ENCODE results near the gene SLC17A5. TPM values are rescaled to one million over a fixed set of nuclear protein-coding genes. Genes with fewer than 3 reads are reported as not detected.

Gene SLC17A5
- total and polyA plus RNA-seq, 10 of the 15 experiments (the other 5 are each of a cell fraction or from before 2014, with no cell fraction given): 2.3 to 7.2 (median 5.0) TPM

DNA sequence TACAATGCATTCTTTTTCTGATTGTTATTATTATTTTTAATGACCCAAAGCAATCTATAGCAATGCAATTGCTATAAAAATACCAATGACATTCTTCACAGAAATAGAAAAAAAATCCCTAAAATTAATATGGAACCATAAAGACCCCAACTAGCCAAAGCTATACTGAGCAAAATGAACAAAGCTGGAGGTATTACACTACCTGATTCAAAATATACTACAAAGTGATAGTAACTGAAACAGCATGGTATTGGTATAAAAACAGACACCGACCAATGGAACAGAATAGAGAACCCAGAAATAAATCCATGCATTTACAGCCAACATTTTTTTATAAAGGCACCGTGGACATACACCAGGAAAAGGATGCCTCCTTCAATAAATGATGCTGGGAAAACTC is 72.5 kb downstream of the SLC17A5 start:
- intact Hi-C loops (cut with micrococcal nuclease; ENCODE audit: unreplicated experiment): loop anchor here (5.0 kb wide), 1 partner anchor 71 kb away; the partner anchor contains the start of gene SLC17A5
- POLR2A ChIA-PET: interaction anchor here (1.3 to 3.2 kb wide), 6 partner anchors 14 to 61 kb away, joined by 5 to 39 read pairs (median 6); partner anchors contain the start of gene EEF1A1
- FAIRE-seq: no peak
- H3K4me2 ChIP-seq (ENCODE audit: control insufficient read depth, insufficient read depth): no peak overlapping the region
- RAD21 ChIA-PET (ENCODE audit: unreplicated experiment): interaction anchor here (1.6 to 2.7 kb wide), 5 partner anchors 59 to 130 kb away, joined by 6 to 24 read pairs (median 8); partner anchors contain the start of genes EEF1A1 and SLC17A5
- no peak overlapping the region for H3K4me3 ChIP-seq
- no peaks in the 10 kb centered on the region for H4K20me1 ChIP-seq (ENCODE audit: control insufficient read depth, insufficient read depth)
- DNase-seq (ENCODE audit: low read depth, low spot score): no peak
- no peak overlapping the region for H2AFZ ChIP-seq (ENCODE audit: control insufficient read depth, low read depth, low read length)
- H3K9me3 ChIP-seq (replicated peaks; ENCODE audit: control insufficient read depth, insufficient read depth, low read length): no peaks in the 10 kb centered on the region
- no peak overlapping the region; the same call in 1 of the 2 replicates for H3K9ac ChIP-seq (ENCODE audit: control insufficient read depth, insufficient read depth, low read length)
- peaks cover 27% of the 10 kb centered on the region for H3K4me1 ChIP-seq (ENCODE audit: control insufficient read depth, insufficient read depth, low read length)
- no peaks in the 10 kb centered on the region for H3K27me3 ChIP-seq (replicated peaks in 1 of 2; ENCODE audit: control insufficient read depth in 2 of 2, insufficient read depth in 2 of 2, low read length in 1 of 2)
- ATAC-seq: no peak
- no TSS peak for BruUV-seq (replicated peaks)
- no peak overlapping the region; the same call in 1 of the 2 replicates for H3K27ac ChIP-seq (ENCODE audit: control insufficient read depth, insufficient read depth)
- CTCF ChIA-PET: interaction anchor here (1.2 to 2.6 kb wide), 9 partner anchors 10 to 295 kb away, joined by 3 to 18 read pairs (median 9); no protein-coding TSS in a partner anchor
- in situ Hi-C loops (cut with MboI): no loop called here
- SMC1A ChIA-PET (ENCODE audit: uncharacterized antibody, unreplicated experiment): interaction anchor here (0.8 to 4.8 kb wide), 8 partner anchors 20 to 64 kb away, joined by 3 to 43 read pairs (median 6); partner anchors contain the start of gene EEF1A1
- 80% methylated on average over 2 of the region's 2 CpGs for WGBS (ENCODE audit: insufficient coverage, insufficient replicate concordance, low lambda C conversion rate, missing lambda C conversion rate)
- H3K79me2 ChIP-seq (ENCODE audit: control insufficient read depth, insufficient read depth, low read length): no peaks in the 10 kb centered on the region
- TF ChIP-seq TBL1XR1 (IDR thresholded peaks at IDR 0.05; ENCODE audit: low read depth, low read length): no peak
- no peak for TF ChIP-seq FOS (IDR thresholded peaks at IDR 0.05; ENCODE audit: borderline replicate concordance, extremely low read depth, insufficient read length)
- H3K36me3 ChIP-seq (ENCODE audit: control insufficient read depth in 2 of 2, insufficient read depth in 2 of 2, low read length in 1 of 2): no peaks in the 10 kb centered on the region

DNA sequence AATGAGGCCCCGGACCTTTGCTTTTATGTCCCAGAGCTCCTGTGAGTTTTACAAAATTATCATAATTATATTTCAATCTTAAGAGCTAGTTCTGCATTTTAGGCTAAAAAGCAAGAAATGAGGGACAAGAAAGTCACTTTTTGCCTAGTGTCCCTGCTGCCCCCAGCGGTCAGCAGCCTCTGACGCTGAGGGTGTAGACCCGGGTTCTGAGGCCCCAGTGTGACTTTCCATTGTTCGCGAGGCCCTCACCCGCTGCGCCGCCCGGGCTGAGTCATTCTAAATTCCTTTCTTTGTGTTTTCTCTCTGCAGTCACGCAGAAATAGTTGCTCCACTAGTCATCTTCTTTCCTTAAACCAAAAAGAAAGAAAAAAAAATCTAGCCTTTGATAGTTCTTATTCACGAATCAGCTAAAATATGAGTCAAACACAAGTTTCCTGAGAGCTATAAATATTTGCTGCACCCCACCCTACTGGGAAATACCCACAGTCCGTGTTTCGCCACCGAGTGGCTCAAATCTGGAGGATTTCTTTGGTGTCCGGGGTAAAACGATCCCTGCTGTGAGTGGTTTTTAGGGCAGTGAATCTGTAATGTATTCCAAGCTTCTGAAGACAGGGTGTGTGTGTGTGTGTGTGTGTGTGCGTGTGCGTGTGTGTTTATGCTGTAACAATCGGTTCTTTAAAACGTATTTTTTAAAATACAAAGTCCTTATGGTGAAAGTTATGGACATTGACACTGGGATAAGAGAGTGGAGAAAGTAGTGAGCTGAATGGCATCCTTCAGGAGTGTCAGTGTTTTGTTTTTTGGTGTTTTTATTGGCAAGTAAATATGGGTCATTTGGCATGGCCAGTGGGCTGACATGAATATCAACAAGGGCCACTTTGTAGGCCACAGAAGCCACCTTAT is 73.3 kb downstream of the SLC17A5 start:
- Histone ChIP-seq H3K4me1 (ENCODE audit: control insufficient read depth, insufficient read depth, low read length) (peaks cover 20% of the 10 kb centered on the region), H3K4me3 (peak overlapping the region; percentile 34; the same call in 1 of the 2 replicates), H3K9me3 (replicated peaks; ENCODE audit: control insufficient read depth, insufficient read depth, low read length) (no peaks in the 10 kb centered on the region), H2AFZ (ENCODE audit: control insufficient read depth, low read depth, low read length) (peak overlapping the region; percentile 95), H3K27ac (ENCODE audit: control insufficient read depth, insufficient read depth) (peak overlapping the region; percentile 96), H3K27me3 (replicated peaks in 1 of 2; ENCODE audit: control insufficient read depth in 2 of 2, insufficient read depth in 2 of 2, low read length in 1 of 2) (no peaks in the 10 kb centered on the region), H3K79me2 (ENCODE audit: control insufficient read depth, insufficient read depth, low read length) (no peaks in the 10 kb centered on the region), H3K4me2 (ENCODE audit: control insufficient read depth, insufficient read depth) (peak overlapping the region; percentile 83), H3K36me3 (ENCODE audit: control insufficient read depth in 2 of 2, insufficient read depth in 2 of 2, low read length in 1 of 2) (no peaks in the 10 kb centered on the region), H4K20me1 (ENCODE audit: control insufficient read depth, insufficient read depth) (no peaks in the 10 kb centered on the region), H3K9ac (ENCODE audit: control insufficient read depth, insufficient read depth, low read length) (peak overlapping the region; percentile 86)
- peak; percentile 61 for DNase-seq (ENCODE audit: low read depth, low spot score)
- ChIA-PET SMC1A (ENCODE audit: uncharacterized antibody, unreplicated experiment) (interaction anchor here (0.6 to 4.8 kb wide), 19 partner anchors 9 to 156 kb away, joined by 3 to 43 read pairs (median 4); partner anchors contain the start of gene EEF1A1), POLR2A (interaction anchor here (0.6 to 3.2 kb wide), 17 partner anchors 11 to 119 kb away, joined by 3 to 39 read pairs (median 5); partner anchors contain the start of genes EEF1A1 and MTO1), CTCF (interaction anchor here (0.7 to 2.6 kb wide), 21 partner anchors 9 to 294 kb away, joined by 3 to 18 read pairs (median 3); partner anchors contain the start of gene EEF1A1), RAD21 (ENCODE audit: unreplicated experiment) (interaction anchor here (0.8 to 2.7 kb wide), 18 partner anchors 11 to 130 kb away, joined by 3 to 24 read pairs (median 6); partner anchors contain the start of genes EEF1A1, MTO1 and SLC17A5)
- intact Hi-C loops (cut with micrococcal nuclease; ENCODE audit: unreplicated experiment) (loop anchor here (1.0 to 5.0 kb wide), 3 partner anchors 19 to 72 kb away; partner anchors contain the start of gene SLC17A5), in situ Hi-C loops (cut with MboI) (no loop called here)
- ATAC-seq: peak; percentile 92
- FAIRE-seq: peak; percentile 64
- BruUV-seq (replicated peaks): TSS peak; percentile 99
- under 1% methylated on average over 21 of the region's 21 CpGs for WGBS (ENCODE audit: insufficient coverage, insufficient replicate concordance, low lambda C conversion rate, missing lambda C conversion rate)
- TF ChIP-seq SUPT20H (IDR thresholded peaks at IDR 0.05; ENCODE audit: borderline replicate concordance, control insufficient read depth, low read depth, low read length) (no peak), FOXK2 (IDR thresholded peaks at IDR 0.05) (no peak), HDAC2 (IDR thresholded peaks at IDR 0.05) (no peak), TCF7 (IDR thresholded peaks at IDR 0.05; ENCODE audit: borderline replicate concordance) (no peak)
- TF ChIP-seq, protein P1, sequence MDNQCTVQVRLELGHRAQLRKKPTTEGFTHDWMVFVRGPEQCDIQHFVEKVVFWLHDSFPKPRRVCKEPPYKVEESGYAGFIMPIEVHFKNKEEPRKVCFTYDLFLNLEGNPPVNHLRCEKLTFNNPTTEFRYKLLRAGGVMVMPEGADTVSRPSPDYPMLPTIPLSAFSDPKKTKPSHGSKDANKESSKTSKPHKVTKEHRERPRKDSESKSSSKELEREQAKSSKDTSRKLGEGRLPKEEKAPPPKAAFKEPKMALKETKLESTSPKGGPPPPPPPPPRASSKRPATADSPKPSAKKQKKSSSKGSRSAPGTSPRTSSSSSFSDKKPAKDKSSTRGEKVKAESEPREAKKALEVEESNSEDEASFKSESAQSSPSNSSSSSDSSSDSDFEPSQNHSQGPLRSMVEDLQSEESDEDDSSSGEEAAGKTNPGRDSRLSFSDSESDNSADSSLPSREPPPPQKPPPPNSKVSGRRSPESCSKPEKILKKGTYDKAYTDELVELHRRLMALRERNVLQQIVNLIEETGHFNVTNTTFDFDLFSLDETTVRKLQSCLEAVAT (IDR thresholded peaks at IDR 0.05): peak; percentile 97
- TF ChIP-seq, protein P2, sequence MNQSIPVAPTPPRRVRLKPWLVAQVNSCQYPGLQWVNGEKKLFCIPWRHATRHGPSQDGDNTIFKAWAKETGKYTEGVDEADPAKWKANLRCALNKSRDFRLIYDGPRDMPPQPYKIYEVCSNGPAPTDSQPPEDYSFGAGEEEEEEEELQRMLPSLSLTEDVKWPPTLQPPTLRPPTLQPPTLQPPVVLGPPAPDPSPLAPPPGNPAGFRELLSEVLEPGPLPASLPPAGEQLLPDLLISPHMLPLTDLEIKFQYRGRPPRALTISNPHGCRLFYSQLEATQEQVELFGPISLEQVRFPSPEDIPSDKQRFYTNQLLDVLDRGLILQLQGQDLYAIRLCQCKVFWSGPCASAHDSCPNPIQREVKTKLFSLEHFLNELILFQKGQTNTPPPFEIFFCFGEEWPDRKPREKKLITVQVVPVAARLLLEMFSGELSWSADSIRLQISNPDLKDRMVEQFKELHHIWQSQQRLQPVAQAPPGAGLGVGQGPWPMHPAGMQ (IDR thresholded peaks at IDR 0.05; ENCODE audit: borderline replicate concordance): no peak
- TF ChIP-seq, protein P3, sequence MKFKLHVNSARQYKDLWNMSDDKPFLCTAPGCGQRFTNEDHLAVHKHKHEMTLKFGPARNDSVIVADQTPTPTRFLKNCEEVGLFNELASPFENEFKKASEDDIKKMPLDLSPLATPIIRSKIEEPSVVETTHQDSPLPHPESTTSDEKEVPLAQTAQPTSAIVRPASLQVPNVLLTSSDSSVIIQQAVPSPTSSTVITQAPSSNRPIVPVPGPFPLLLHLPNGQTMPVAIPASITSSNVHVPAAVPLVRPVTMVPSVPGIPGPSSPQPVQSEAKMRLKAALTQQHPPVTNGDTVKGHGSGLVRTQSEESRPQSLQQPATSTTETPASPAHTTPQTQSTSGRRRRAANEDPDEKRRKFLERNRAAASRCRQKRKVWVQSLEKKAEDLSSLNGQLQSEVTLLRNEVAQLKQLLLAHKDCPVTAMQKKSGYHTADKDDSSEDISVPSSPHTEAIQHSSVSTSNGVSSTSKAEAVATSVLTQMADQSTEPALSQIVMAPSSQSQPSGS (IDR thresholded peaks at IDR 0.05; ENCODE audit: low read length): peak; percentile 89
